HG03103 (cell line): ENCODE results near the gene CC2D2A.

Source experiments
- ATAC-seq: cut with Tn5 transposase; IDR thresholded peaks from one replicate; pipeline ENCODE4 v1.9.1; 2021; ENCODE audit warnings: low read depth; ENCODE audit not compliant: unreplicated experiment

Gene CC2D2A

GRCh38 chr4:15459706-15460105 is 10.0 kb upstream of the CC2D2A start:
- ATAC-seq: no peak

DNA sequence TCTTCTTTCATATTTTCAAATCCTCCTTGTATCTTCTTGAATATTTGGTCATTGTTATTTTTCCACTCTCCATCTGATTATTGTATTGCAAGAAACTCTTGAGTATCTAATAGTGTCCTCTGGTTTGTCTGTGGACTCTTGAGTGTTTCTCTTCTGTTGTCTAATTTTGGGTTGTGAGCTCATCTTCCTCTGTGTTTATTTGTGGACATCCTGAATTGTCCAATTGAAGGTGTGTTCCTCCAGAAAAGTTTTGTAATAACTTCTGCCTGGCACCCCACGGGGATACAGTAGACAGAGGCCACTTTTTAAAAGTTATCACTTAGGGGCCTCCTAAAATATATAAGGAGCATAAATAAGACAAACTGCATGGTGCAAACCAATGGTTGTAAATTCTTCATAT is 3.1 kb upstream of the CC2D2A start:
- no peak for ATAC-seq

DNA sequence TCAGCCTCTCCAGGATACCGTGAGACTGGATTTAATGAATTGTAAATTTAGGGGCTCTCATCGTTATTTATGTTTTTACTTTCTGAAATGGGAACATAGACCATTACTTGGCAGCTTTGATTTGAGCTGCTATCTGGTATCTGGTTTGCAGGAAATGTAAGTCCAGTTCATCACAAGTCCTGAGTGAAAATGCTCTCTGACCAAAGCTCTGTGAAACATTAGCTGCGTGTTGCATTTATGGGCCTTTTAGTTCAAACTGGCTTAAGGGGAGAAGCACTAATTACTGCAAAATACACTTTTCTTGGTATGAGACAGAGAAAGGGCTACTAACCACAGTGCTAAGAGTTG is 420 bp downstream of the CC2D2A start:
- no peak for ATAC-seq

GRCh38 chr4:15476396-15476795 is 6.7 kb downstream of the CC2D2A start:
- ATAC-seq: no peak

GRCh38 chr4:15478724-15479088 is 9.0 kb downstream of the CC2D2A start:
- ATAC-seq: no peak

DNA sequence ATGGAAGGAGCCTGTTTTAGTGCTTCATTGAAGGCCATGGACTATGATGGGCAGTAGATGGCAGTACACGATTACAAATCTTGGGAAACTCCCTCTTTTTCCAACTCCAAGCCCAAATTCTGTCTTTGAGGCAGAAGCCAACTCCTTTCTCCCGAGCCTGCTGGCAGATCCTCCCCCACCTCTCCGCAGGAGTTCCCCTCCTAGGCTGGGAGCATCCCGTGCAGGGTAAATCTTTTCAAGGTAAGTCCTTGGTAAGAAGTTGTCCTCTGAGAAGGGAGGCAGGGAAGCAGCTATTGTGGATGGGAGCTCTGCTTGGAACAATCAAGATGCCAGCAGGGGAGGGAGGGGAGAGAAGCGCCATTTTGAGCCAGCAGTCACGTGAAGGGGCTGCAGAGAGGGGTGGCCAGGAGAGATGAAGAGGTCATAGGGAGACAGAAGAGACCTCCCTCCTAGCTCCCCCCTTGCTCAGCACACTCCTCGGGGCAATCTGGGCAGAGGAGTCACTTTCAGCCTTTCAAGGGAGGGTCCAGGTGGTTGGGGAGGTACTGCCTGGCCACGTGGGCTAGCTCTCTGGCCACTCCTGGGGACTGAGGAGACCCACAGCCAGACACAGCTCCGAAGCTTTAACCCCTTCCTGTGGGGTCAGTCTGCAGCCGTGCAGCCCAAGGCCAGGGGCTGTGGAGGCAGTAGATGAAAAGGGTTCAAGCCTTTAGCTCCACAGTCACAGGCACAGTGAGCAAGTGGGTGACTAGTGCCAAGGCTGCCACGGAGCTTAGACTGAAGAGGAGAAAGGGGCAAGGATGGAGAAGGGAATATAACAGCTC is 9.6 kb downstream of the CC2D2A start:
- no peak for ATAC-seq

DNA sequence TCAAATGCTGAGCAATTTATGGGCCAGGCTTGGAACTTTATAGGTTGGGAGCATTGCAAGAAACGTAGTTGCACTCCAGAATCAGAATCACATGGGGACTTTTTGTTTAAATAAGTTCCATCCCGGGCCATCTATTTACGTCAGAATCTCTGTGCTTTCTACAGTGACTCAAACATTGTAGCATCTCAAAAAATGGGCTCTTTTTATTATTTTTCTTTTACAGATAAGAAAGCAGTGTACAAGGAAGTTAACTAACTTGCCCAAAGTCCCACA is 10.2 kb downstream of the CC2D2A start:
- ATAC-seq: no peak

- ATAC-seq: no peak
Measured at GRCh38 chr4:15481961-15482745, 12.5 kb downstream of the CC2D2A start.

DNA sequence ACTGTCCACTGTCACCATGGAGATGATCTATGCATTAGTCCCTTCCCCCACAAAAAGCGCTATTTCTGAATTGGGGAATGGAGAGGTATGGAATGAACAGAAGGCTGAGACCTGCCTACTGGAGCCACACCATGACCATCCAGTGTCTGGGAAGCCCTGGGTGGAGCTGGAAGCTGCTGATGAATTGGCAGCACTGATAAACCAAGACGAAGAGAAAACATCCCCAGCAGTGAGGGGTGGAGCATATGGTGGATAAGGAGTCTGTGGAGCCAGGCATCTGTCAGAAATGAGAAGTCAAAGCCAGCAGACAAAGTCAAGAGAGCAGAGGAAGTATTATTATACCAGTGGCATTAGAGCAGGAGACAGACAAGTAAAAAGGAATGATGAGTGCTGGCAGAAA is 13.2 kb downstream of the CC2D2A start:
- no peak for ATAC-seq

DNA sequence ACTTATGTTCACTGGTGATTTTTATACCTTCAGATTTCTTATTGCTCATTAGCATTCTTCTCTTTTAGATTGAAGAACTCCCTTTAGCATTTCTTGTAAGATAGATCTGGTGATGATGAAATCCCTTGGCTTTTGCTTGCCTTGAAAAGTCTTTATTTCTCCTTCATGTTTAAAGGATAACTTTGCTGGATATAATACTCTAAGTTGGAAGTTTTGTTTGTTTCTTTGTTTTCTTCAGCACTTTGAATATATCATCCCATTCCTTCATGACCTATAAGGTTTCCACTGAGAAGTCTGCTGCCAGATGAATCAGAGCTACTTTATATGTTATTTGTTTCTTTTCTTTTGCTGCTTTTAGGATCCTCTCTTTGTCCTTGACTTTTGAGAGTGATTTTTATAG is 18.5 kb downstream of the CC2D2A start:
- ATAC-seq: no peak

GRCh38 chr4:15488658-15489470 is 19.2 kb downstream of the CC2D2A start:
- ATAC-seq: no peak

DNA sequence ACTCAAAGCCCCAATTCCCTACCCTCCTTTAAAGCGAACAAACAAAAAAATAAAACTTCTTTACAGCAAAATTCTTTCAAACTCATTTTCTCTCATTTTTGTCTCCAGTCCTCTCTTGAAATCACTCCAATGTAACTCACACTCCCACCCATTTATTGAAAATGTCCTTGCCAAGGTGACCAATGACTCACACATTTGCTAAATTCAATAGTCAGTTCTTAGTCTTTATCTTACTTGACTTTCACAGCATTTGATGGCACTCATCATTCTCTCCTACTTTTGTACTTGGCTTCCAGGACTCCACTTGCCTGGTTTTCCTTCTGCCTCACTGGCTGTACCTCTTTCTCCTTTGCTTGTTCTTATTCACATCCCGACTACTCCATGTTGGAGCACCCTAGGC is 19.9 kb downstream of the CC2D2A start:
- no peak for ATAC-seq

GRCh38 chr4:15493411-15493810 is 23.7 kb downstream of the CC2D2A start:
- no peak for ATAC-seq

- no peak for ATAC-seq
Measured at GRCh38 chr4:15495621-15496020, 25.9 kb downstream of the CC2D2A start.

- no peak for ATAC-seq
Measured at GRCh38 chr4:15498356-15498755, 28.7 kb downstream of the CC2D2A start.

GRCh38 chr4:15500701-15501100 is 31.0 kb downstream of the CC2D2A start:
- ATAC-seq: no peak

GRCh38 chr4:15501941-15502340 is 32.3 kb downstream of the CC2D2A start:
- no peak for ATAC-seq

DNA sequence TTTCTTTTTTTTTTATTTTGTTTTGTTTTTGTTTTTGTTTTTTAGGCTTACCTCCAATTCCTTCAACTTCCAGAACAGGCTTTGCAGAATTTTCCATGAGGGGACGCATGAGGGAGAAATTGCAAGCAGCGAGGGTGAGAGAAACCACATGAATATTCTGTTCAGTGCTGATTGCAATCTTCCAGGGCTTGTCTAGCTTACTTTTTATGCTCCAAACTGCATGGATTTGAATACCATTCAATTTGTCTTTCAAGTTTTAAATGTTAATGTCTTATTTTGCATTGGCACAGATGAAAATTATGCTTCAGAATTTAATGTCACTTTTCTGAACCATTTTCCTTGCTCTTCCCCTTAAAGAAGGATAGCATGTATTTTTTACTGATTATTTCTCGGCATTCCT is 32.7 kb downstream of the CC2D2A start:
- no peak for ATAC-seq

DNA sequence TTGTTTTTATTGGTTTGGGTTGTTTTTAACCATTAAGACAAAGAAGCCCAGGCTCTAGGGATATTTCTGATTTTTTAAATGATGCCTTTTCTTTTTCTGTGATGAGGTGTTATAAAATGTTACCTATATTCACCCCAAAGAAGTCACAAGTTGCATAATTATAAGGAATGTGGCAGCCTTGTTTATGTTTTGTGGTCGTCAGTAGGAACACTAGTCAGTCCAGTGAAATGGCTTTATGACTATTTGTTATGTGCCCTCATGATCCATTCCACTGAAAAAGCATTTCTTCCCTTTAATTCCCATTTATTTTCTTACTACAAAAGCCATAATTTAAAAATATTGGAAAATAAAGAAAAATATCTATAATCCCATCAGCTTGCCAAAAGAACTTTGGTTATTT is 34.4 kb downstream of the CC2D2A start:
- no peak for ATAC-seq

DNA sequence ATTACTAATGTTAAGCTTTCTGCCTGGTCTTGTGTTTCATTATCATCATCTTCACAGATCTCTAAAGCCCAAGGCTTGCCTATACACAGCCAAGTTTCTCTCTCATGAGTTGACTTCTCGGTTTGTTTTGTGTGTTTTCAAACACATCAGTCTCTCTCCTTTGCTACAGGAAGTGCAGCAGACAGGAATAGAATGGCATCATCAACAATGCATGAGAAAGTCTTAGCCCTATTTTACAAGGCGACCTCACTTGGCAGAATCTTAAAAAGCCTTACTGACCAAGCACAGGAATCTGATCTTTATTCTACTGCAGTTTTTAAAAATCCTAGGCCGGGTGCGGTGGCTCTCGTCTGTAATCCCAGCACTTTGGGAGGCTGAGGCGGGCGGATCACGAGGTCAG is 36.8 kb downstream of the CC2D2A start:
- no peak for ATAC-seq

- ATAC-seq: no peak
Measured at GRCh38 chr4:15507679-15508078, 38.0 kb downstream of the CC2D2A start.

DNA sequence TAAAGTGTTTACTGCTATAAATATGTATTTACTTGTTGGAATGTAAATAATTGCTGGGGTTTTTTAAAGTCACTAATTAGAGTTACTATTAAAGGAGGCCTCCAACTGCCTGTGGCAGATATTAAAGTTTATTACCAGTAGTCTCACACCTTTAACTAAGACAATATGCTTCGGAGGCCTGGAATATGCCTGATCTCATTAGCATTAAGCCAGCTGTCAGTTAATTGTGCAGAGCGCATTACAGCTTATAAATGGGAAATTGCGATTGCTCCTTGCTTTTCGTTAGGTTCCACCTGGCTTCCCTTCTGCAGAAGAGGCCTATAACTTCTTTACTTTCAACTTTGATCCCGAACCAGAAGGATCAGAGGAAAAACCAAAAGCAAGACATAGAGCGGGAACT is 41.3 kb downstream of the CC2D2A start:
- no peak for ATAC-seq
